MCF 10A (cell line): Measurements from ENCODE around the gene UPK3BL2. TPM values are rescaled to one million over a fixed set of nuclear protein-coding genes. Genes with fewer than 3 reads are reported as not detected.
A peak's percentile ranks its signal among the peaks of the same experiment; 100 is the strongest.
"Not testable (repeated sequence)": the region's sequence is repeated elsewhere in the genome, so short reads cannot be mapped to it uniquely, and the experiment has no call there.

ENCODE experiments used
- BruUV-seq: library from RNA; stranded (reverse); fragments of 400-500 nt; replicated peaks from 2 replicates; lab custom pipeline; 2021; lab: Mats Ljungman, UMichigan
- CTCF ChIA-PET: fragments of 300-600 bp; sonication (Branson Sonifier 250); formaldehyde crosslinking; extraction: SDS; loops from one replicate; lab custom pipeline; 2021; ENCODE audit warnings: antibody characterized with exemption, inconsistent platforms; lab: Yijun Ruan, JAX
- POLR2A ChIA-PET: fragments of 300-600, 350-650 bp; sonication (Branson Sonifier 250); formaldehyde crosslinking; extraction: SDS; loops from one replicate; lab custom pipeline; 2020; ENCODE audit warnings: antibody characterized with exemption, inconsistent platforms; lab: Yijun Ruan, JAX
- DNase-seq: peaks from one replicate; pipeline ENCODE4 v3.0.0-alpha.2; 2018; ENCODE audit not compliant: unreplicated experiment
- H3K27ac Mint-ChIP-seq: one replicate; pipeline ENCODE4 v1.8.0; 2022; ENCODE audit warnings: mild to moderate bottlenecking, low read depth, mixed read lengths; ENCODE audit not compliant: unreplicated experiment
- H3K27me3 Mint-ChIP-seq: one replicate; pipeline ENCODE4 v1.8.0; 2022; ENCODE audit warnings: mixed read lengths; ENCODE audit not compliant: insufficient read depth, unreplicated experiment
- H3K36me3 Mint-ChIP-seq: one replicate; pipeline ENCODE4 v1.8.0; 2022; ENCODE audit warnings: mild to moderate bottlenecking, moderate library complexity, mixed read lengths; ENCODE audit not compliant: insufficient read depth, unreplicated experiment
- H3K4me1 Mint-ChIP-seq: one replicate; pipeline ENCODE4 v1.8.0; 2022; ENCODE audit warnings: mixed read lengths; ENCODE audit not compliant: insufficient read depth, unreplicated experiment
- H3K4me3 Mint-ChIP-seq: one replicate; pipeline ENCODE4 v1.8.0; 2022; ENCODE audit warnings: mild to moderate bottlenecking, moderate library complexity, mixed read lengths; ENCODE audit not compliant: unreplicated experiment
- H3K9me3 Mint-ChIP-seq: one replicate; pipeline ENCODE4 v1.8.0; 2022; ENCODE audit warnings: mixed read lengths; ENCODE audit not compliant: unreplicated experiment
- intact Hi-C: fragments of 100-400 bp; cut with micrococcal nuclease; formaldehyde crosslinking; loops from 2 replicates; pipeline ENCODE4 v1.14.1; 2022
- total RNA-seq: library from RNA; stranded (reverse); gene quantifications from 2 replicates; pipeline ENCODE4 v1.2.3, GENCODE V29; 2022

Gene UPK3BL2
- total RNA-seq, 1 experiment from 2014 or later: 17.4 TPM

DNA sequence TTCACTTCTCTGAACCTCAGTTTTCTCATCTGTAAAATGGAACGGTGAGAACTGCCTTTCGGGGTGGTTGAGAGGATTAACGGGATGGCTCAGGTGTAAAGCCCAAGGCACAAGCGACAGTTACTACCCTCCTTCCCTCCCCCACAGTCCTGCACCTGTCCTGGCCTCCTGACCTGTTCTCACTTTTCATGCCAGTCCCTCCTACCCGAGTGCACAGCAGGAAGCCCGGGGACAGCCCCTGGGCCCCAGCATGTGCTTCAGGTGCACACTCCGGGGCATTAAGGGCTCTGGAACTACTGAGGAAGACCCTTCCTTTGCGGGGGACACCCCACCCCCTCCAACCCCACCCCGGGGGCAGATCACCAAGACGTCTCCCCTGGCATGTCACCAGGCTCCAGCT is 26.5 kb downstream of the UPK3BL2 start:
- H3K36me3 Mint-ChIP-seq, intact Hi-C loops, DNase-seq, CTCF ChIA-PET, H3K27me3 Mint-ChIP-seq, H3K4me1 Mint-ChIP-seq, BruUV-seq, H3K4me3 Mint-ChIP-seq, POLR2A ChIA-PET, H3K27ac Mint-ChIP-seq, H3K9me3 Mint-ChIP-seq: not testable (repeated sequence)

DNA sequence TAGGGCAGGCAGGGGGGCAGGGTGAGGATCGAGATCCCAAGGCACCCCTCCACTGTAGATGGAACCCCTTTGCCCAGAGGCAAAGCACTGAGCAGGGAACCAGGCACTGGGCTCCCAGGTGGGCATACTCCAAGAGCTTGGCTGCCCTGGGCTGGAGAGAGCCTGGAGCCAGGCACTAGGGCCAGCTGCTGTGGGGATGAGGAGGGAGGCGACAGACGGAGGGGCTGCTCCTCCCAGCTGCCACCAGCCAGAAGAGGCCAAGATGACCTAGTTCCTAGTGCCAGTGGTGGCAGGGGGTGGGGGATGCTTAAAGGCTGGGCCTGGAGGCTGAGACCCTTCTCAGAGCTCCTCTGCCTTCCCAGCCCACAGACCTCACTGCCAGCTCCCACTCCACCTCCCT is 27.6 kb downstream of the UPK3BL2 start:
- H3K4me1 Mint-ChIP-seq, H3K36me3 Mint-ChIP-seq, intact Hi-C loops, H3K27ac Mint-ChIP-seq, CTCF ChIA-PET, H3K27me3 Mint-ChIP-seq, H3K4me3 Mint-ChIP-seq, POLR2A ChIA-PET, BruUV-seq, DNase-seq, H3K9me3 Mint-ChIP-seq: not testable (repeated sequence)

DNA sequence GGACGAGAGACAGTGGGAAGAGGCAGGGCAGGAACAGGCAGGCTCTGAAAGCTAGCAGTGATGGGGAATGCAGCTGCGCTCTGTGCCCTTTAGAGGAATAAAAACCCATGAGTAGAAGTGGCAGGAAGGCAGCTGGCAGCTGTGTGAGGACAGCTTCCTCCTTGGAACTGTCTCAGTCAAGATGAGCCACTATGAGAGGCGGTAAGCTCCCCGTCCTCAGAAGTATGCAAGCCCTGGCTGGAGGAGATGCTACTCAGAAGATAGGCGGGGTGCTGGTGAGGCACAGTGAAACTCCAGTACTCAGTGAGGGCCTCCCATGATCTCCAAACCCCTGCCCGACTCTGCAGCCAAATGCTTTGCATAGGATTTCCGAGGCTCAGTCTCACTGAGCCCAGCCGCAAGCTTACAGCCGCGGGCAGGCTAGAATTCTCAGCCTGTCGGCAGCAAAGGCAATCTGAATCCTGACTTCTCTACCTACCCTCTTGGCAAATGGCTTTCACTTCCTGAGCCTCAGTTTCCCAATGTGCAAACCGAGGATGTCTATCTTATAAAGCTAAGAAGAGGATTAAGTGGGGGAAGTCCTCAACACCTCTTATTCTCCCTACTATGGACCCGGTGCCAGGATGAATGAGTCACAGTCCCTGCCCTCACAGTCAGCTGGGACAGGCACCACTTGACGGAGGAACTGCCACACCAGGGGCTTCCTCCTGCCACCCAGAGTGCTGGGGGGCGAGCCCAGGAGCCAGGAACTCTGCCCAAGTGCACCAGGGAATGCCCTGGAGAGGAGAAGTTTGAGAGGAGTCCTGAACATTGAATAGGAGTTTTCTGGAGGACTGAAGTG is 28.4 kb downstream of the UPK3BL2 start:
- H3K4me1 Mint-ChIP-seq, POLR2A ChIA-PET, H3K4me3 Mint-ChIP-seq, H3K27me3 Mint-ChIP-seq, H3K9me3 Mint-ChIP-seq, BruUV-seq, H3K36me3 Mint-ChIP-seq, intact Hi-C loops, DNase-seq, H3K27ac Mint-ChIP-seq, CTCF ChIA-PET: not testable (repeated sequence)

DNA sequence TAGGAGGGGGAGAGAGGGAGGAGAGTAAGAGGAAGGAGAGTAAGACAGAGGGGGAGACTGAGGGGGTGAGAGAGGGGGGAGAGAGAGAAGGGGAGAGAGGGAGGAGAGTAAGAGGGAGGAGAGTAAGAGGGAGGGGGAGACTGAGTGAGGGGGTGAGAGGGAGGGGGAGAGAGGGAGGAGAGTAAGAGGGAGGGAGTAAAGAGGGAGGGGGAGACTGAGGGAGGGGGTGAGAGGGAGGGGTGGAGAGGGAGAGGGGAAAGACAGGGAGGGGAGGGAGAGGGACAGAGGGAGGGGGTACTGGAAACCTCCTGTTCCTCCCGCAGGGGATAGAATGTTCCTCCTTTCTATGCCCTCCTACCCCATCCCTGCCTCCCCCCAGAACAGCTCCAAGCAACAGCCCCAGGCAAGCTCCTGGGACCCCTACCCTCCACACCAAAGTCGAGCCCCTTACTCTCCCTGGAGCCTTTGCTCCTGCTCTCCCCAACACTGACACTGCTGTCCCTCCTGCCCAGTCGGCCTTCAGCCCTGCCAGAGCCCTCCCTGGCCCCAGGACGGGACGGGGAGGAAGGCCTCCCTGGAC is 30.8 kb downstream of the UPK3BL2 start:
- POLR2A ChIA-PET, H3K9me3 Mint-ChIP-seq, H3K36me3 Mint-ChIP-seq, H3K27me3 Mint-ChIP-seq, BruUV-seq, H3K27ac Mint-ChIP-seq, H3K4me1 Mint-ChIP-seq, intact Hi-C loops, CTCF ChIA-PET, H3K4me3 Mint-ChIP-seq: not testable (repeated sequence)
- DNase-seq: peak; percentile 0

DNA sequence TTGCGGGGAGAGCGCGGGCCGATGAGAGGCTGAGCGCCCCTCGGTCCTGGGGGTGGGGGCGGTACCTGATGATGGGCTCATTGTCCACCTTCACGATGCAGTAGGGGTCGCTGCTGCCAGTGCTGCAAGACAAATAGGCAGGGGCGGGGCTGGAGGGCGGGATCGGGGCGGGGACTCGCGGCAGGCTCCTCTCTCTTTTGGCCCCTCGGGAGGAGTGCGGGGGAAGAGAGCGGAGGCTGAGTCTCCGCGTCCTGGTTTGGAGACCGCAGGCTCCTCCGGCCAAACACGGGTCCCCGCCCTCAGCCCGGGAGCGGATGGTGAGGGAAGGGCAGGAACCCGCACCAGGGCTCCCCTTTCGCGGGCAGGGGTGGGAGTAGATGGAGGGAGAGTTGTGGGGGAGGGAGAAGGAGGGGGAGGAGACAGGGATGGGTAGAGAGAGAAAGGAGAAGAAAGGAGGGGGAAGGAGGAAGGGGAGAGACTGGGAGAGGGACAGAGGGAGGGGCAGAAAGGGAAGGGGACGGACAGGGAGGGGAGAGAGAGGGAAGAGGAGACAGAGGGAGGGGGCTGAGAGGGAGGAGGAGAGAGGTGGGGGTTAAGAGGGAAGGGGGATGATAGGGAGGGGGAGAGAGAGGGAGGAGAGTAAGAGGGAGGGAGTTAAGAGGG is 31.5 kb downstream of the UPK3BL2 start:
- H3K27me3 Mint-ChIP-seq, intact Hi-C loops, DNase-seq, H3K36me3 Mint-ChIP-seq, H3K4me1 Mint-ChIP-seq, CTCF ChIA-PET, H3K9me3 Mint-ChIP-seq, H3K27ac Mint-ChIP-seq, POLR2A ChIA-PET, H3K4me3 Mint-ChIP-seq, BruUV-seq: not testable (repeated sequence)

DNA sequence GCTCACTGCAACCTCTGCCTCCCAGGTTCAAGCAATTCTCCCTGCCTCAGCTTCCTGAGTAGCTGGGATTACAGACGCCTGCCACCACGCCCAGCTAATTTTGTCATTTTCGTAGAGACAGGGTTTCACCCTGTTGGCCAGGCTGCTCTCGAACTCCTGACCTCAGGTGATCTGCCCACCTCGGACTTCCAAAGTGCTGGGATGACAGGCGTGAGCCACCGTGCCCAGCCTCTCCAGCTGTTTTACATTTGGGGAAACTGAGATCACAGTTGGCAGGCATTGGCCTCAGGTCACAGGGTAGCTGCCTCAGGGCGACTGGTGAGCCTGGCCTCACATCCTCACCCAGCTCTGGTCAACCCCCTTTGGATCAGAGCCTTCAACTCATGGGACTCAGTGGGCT is 32.9 kb downstream of the UPK3BL2 start:
- H3K36me3 Mint-ChIP-seq, H3K9me3 Mint-ChIP-seq, H3K27ac Mint-ChIP-seq, H3K4me3 Mint-ChIP-seq, BruUV-seq, CTCF ChIA-PET, POLR2A ChIA-PET, intact Hi-C loops, H3K4me1 Mint-ChIP-seq, DNase-seq, H3K27me3 Mint-ChIP-seq: not testable (repeated sequence)

DNA sequence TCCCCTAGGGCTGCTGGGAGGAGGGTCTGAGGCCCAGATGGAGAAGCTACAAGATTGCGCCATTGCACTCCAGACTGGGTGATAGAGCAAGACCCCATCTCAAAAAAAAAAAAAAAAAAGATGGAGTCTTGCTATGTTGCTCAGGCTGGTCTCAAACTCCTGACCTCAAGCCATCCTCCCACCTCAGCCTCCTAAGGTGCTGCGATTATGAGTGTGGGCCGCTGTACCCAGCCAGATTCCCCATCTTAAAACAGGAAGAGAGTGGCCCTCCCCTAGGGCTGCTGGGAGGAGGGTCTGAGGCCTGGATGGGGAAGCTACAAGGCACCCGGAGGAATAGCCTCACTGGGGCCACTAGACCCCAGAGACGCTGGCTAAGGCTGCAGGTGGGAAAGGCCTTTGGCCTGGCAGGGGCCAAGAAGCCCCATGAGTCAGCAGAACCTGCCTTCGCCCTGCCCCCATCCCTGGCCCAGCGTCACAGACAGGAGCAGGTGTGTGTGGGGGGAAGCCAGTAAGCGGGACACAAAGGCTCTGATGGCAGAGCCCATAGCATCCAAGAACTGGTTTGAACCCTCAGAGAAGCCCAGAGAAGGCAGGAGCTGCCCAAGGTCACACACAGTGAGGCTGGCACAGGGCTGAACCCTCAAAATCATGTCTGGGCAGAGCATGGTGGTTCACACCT is 35.9 kb downstream of the UPK3BL2 start:
- BruUV-seq, DNase-seq, H3K4me1 Mint-ChIP-seq, POLR2A ChIA-PET, CTCF ChIA-PET, H3K36me3 Mint-ChIP-seq, H3K27ac Mint-ChIP-seq, H3K27me3 Mint-ChIP-seq, intact Hi-C loops, H3K9me3 Mint-ChIP-seq, H3K4me3 Mint-ChIP-seq: not testable (repeated sequence)

DNA sequence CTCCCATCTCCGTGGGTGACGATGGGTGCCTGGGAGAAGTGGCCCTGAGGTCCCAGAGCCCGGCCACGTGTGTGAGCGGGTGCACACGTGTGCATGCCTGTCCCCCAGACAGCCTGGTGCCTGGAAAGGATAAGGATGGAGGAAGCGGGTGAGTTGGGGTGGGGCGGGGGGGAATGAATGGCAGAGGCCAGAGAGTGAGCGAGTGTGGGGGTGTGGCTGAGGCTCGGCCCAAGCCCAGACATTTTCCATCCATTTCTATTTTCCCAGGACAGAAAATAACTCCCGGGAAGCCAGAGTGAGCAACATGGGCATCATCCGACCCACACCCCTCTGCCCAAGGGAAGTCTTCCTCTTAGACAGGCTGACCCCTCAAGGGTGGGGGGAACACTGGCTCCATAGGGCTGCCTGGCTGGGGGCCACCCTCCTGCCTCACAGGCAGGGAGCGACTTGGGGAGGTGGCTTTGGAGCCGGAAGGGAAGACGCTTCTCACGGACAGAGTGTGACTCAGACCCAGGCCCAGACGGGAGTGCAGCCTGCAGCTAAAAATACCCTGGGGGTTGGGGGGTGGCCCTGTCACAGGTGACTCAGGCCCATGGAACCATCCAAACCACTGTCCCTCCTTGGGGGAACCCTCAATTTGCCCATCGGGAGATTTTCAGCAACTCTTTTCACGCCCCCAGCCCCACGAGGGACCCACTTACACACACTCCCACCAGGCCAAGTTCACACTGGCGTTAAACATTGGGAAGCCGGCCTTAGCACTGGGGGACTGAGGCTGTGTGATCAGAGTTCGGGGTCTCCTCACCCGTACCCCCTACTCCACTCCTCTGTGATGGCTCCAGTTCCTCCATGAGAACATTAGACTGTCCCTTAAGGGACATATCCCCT is 38.0 kb downstream of the UPK3BL2 start:
- intact Hi-C loops, H3K4me1 Mint-ChIP-seq, H3K27ac Mint-ChIP-seq, H3K9me3 Mint-ChIP-seq, POLR2A ChIA-PET, BruUV-seq, H3K4me3 Mint-ChIP-seq, H3K36me3 Mint-ChIP-seq, DNase-seq, CTCF ChIA-PET, H3K27me3 Mint-ChIP-seq: not testable (repeated sequence)
